Transverse colon (tissue), 4 donors: ENCODE results near the gene HVCN1. TPM values are rescaled to one million over a fixed set of nuclear protein-coding genes. Genes with fewer than 3 reads are reported as not detected.

Experiments used
- DNase-seq: peaks from one replicate; pipeline ENCODE4 v3.0.0-alpha.2; 2019
- H3K27ac ChIP-seq, 4 donors: fragments of 200-600 bp; sonication (generic); 2 replicates each; pipeline ENCODE4 v1.5.1; 2016 to 2018; ENCODE audit warnings: inconsistent platforms in 4 of 4
- H3K27me3 ChIP-seq: fragments of 200-600 bp; sonication (generic); 2 replicates; pipeline ENCODE4 v1.5.1; 2017; ENCODE audit warnings: inconsistent platforms
- H3K36me3 ChIP-seq, 4 donors: fragments of 200-600 bp; sonication (generic); 2 replicates each; pipeline ENCODE4 v1.5.1; 2017 to 2019; ENCODE audit warnings: inconsistent platforms in 4 of 4
- H3K4me1 ChIP-seq, 4 donors: fragments of 200-600 bp; sonication (generic); 2 replicates each; pipeline ENCODE4 v1.5.1; 2017 to 2020; ENCODE audit warnings: inconsistent platforms in 4 of 4
- H3K4me3 ChIP-seq, 4 donors: fragments of 200-600 bp; sonication (generic); 1 replicate in 1 of 4; 2 replicates in 3 of 4; pipeline versions ENCODE4 v1.5.1 to v1.6.1; 2017 to 2019; ENCODE audit warnings: inconsistent platforms in 4 of 4
- H3K9me3 ChIP-seq, 2 donors: fragments of 200-600 bp; sonication (generic); 2 replicates each; pipeline ENCODE4 v1.5.1; 2017 to 2019; ENCODE audit warnings: inconsistent platforms in 2 of 2
- CTCF ChIP-seq, 5 experiments: fragments of 200-600 bp in 3 of 5; fragments of 450-650 bp in 2 of 5; sonication (generic) in 3 of 5; IDR thresholded peaks; 1 replicate in 2 of 5; 2 replicates in 3 of 5; pipeline ENCODE4 v1.5.1; 2016 to 2017; ENCODE audit warnings: antibody characterized with exemption in 5 of 5, inconsistent platforms in 3 of 5, mild to moderate bottlenecking in 2 of 5, moderate library complexity in 1 of 5
- EP300 ChIP-seq: sonication (generic); formaldehyde crosslinking; IDR thresholded peaks from one replicate; pipeline ENCODE4 v1.6.1; 2017; ENCODE audit warnings: antibody characterized with exemption, low read depth
- POLR2A ChIP-seq: fragments of 450-650 bp; IDR thresholded peaks from one replicate; pipeline ENCODE4 v1.6.1; 2016; ENCODE audit warnings: antibody characterized with exemption, mild to moderate bottlenecking, moderate library complexity
- POLR2AphosphoS5 ChIP-seq, 3 donors: sonication (generic); formaldehyde crosslinking; IDR thresholded peaks; one replicate each; pipeline ENCODE4 v1.6.1; 2016; ENCODE audit warnings: antibody characterized with exemption in 3 of 3
- WGBS, 2 donors: methylation state at CpG; one replicate each; pipeline ENCODE4 v1.1.5; 2018; ENCODE audit warnings: low coverage in 1 of 2; 5-methylcytosine and 5-hydroxymethylcytosine counted together
- in situ Hi-C, 4 donors: fragments of 200-750 bp; cut with MboI; loops; one replicate each; pipeline versions ENCODE4 v1.15.0 to v1.15.1; 2017; ENCODE audit warnings: low sequenced_read_pairs in 3 of 4, low pct_ligation_motif_present in 1 of 4, low pct_unique_long_range_greater_than_20kb in 1 of 4
- intact Hi-C: fragments of 100-400 bp; cut with DNase I; formaldehyde crosslinking; loops from one replicate; pipeline ENCODE4 v1.15.1; 2023; ENCODE audit warnings: low total_unique reads
- small RNA-seq, 4 donors: library from RNA; depleted of rRNA; stranded (forward); fragments of <200 nt; gene quantifications; one replicate each; pipeline ENCODE3, GENCODE V24; 2016
- total RNA-seq, 4 donors: library from RNA; depleted of rRNA; stranded (reverse); fragments of >200 nt; gene quantifications; one replicate each; pipeline ENCODE4 v1.1.0, GENCODE V29; 2016

The HVCN1 gene
- total RNA-seq, 4 donors from 2014 or later: 3.4 to 7.9 (median 7.3) TPM; not detected in 1

GRCh38 chr12:110599334-110599733 is 89.6 kb downstream of the HVCN1 start:
- Histone ChIP-seq H3K27ac (no peak overlapping the region), H3K27me3 (no peaks in the 10 kb centered on the region), H3K4me1 (no peaks in the 10 kb centered on the region), H3K36me3 (no peaks in the 10 kb centered on the region), H3K4me3 (no peak overlapping the region), H3K9me3 (no peaks in the 10 kb centered on the region)
- DNase-seq: no peak
- in situ Hi-C loops: loop anchor here in 1 of 4 donors (5.0 kb wide), 1 partner anchor 42 kb away; no protein-coding TSS in a partner anchor
- TF ChIP-seq EP300 (no peak), POLR2A (no peak), POLR2AphosphoS5 (IDR thresholded peaks at IDR 0.05) (no peak), CTCF (IDR thresholded peaks at IDR 0.05) (no peak)
- intact Hi-C loops: no loop called here
- WGBS, 2 donors: 78 to 79% methylated on average over 4 of the region's 4 CpGs

Small RNA genes within 50 kb of the gene (small RNA-seq; reads per million reads assigned to genes)
- 0 reads per million in 4 donors for gene RN7SL387P

Other genes starting within 250 kb of the HVCN1 start
- 100 to 1,000 TPM in 3 of 4 donors, 10 to 100 TPM in 1; 27.9 to 429 (median 262) TPM for gene ARPC3, start 238.8 kb downstream of the HVCN1 start, total RNA-seq
- 1 to 10 TPM in 3 of 4 donors, not detected in 1; 6.1 to 9.2 (median 8.8) TPM for gene GPN3, start 220.9 kb downstream of the HVCN1 start, total RNA-seq
- gene FAM216A, start 220.3 kb downstream of the HVCN1 start, total RNA-seq: 1 to 10 TPM in 3 of 4 donors, not detected in 1; 1.2 to 6.7 (median 1.6) TPM
- gene VPS29, start 187.0 kb downstream of the HVCN1 start, total RNA-seq: 100 to 1,000 TPM in 2 of 4 donors, 10 to 100 TPM in 2; 16.3 to 142 (median 79.3) TPM
- under 1 TPM in 2 of 4 donors, not detected in 2; 0.27 to 0.32 TPM for gene RAD9B, start 186.8 kb downstream of the HVCN1 start, total RNA-seq
- 10 to 100 TPM; 25.3 to 36.4 (median 27.1) TPM for gene PPTC7, start 105.8 kb downstream of the HVCN1 start, total RNA-seq
- 10 to 100 TPM; 28.5 to 71.2 (median 35.1) TPM for gene TCTN1, start 75.0 kb downstream of the HVCN1 start, total RNA-seq
- 100 to 1,000 TPM; 156 to 759 (median 244) TPM for gene PPP1CC, start 53.8 kb upstream of the HVCN1 start, total RNA-seq
- not detected for gene CCDC63, start 157.9 kb upstream of the HVCN1 start, total RNA-seq
- gene MYL2, start 231.5 kb upstream of the HVCN1 start, total RNA-seq: 1 to 10 TPM in 1 of 4 donors, not detected in 3; 2.2 TPM